Measurements from ENCODE around the gene MARK1. TPM values are rescaled to one million over a fixed set of nuclear protein-coding genes. Genes with fewer than 3 reads are reported as not detected.

MARK1 gene
- total RNA-seq, 1 experiment from 2014 or later = 17.8 TPM

DNA sequence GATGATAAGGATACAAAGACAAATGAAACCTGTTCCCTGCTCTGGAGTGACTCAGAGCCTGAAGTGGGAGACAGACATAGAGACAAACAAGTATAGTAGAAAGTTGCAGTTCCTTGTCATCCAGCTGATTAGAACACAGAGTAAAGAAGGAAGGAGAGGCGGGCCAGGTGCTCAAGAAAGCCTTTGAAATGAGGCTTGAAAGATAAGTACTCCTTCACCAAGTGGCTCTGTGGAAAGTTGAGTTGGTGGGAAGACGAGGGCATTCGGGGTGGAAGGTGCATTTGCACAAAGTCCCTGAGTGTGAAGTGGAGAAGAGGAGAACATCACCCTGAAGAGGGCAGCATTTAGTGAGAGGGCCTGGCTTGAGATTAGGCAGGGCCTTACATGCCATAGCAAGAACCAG lies 17.0 kb downstream of the MARK1 start:
- peak; percentile 61 for TF ChIP-seq CTCF (conservative IDR thresholded peaks at IDR 0.05)
- no peak overlapping the region for H2AFZ ChIP-seq (ENCODE audit: low read length)
- H2BK20ac ChIP-seq (ENCODE audit: low read depth, low read length, poor library complexity, severe bottlenecking) = no peak overlapping the region
- H2AK5ac ChIP-seq (ENCODE audit: insufficient read length, low read length) = no peak overlapping the region
- H3K79me2 ChIP-seq (ENCODE audit: insufficient read depth, low read length) = peaks cover 10% of the 10 kb centered on the region; the same call in 1 of the 2 replicates
- no peak overlapping the region for H4K91ac ChIP-seq (ENCODE audit: insufficient read length, low read depth, low read length)
- no peak overlapping the region for H3K4ac ChIP-seq (ENCODE audit: low read depth, low read length)
- peak overlapping the region in 2 of 3 experiments; percentile 76 to 84; a peak in 4 of 7 replicates for H3K27ac Mint-ChIP-seq
- peaks cover 33 to 34% of the 10 kb centered on the region in 2 experiments for H3K4me1 Mint-ChIP-seq
- no peaks in the 10 kb centered on the region for H4K20me1 ChIP-seq (ENCODE audit: control insufficient read depth, insufficient read depth, insufficient read length)
- H3K9ac ChIP-seq (ENCODE audit: extremely low read depth, insufficient read length, low read length) = no peak overlapping the region
- no peak overlapping the region for H3K23ac ChIP-seq (ENCODE audit: insufficient read length, low read depth, low read length)
- H3T11ph ChIP-seq (ENCODE audit: low read length) = no peak overlapping the region
- H2BK120ac ChIP-seq (ENCODE audit: low read depth, low read length, poor library complexity, severe bottlenecking) = no peak overlapping the region
- no peak overlapping the region for H3K27ac ChIP-seq (ENCODE audit: insufficient read length, low read depth, low read length)
- no peak overlapping the region for H3K4me2 ChIP-seq (ENCODE audit: insufficient read depth, insufficient read length, low read length)
- no peak overlapping the region for H2BK12ac ChIP-seq (ENCODE audit: insufficient read length, low read depth, low read length)
- no peak overlapping the region for H4K8ac ChIP-seq (replicated peaks; ENCODE audit: insufficient read length, low read depth, low read length)
- no peak overlapping the region for H3K18ac ChIP-seq (ENCODE audit: insufficient read length, low read depth, low read length)
- no peak overlapping the region for H4K5ac ChIP-seq (ENCODE audit: insufficient read length, low read depth, low read length)
- no peaks in the 10 kb centered on the region for H3K9me3 ChIP-seq (ENCODE audit: control insufficient read depth, low read depth, low read length)
- H3K14ac ChIP-seq (ENCODE audit: insufficient read depth, low read length) = no peak overlapping the region
- no peak overlapping the region for H3K56ac ChIP-seq (ENCODE audit: insufficient read length, low read depth, low read length)
- peak; percentile 67 for DNase-seq
- H2BK15ac ChIP-seq (ENCODE audit: low read depth, low read length) = no peak overlapping the region
- H3K79me1 ChIP-seq (ENCODE audit: insufficient read depth, low read depth, low read length, poor library complexity, severe bottlenecking) = no peaks in the 10 kb centered on the region
- no CpG with 5 or more reads among the region's 3 CpGs for WGBS (ENCODE audit: extremely low coverage, insufficient read length, low lambda C conversion rate)
- H3K27me3 ChIP-seq (ENCODE audit: insufficient read depth, low read length) = no peaks in the 10 kb centered on the region
- no peak overlapping the region for H3K4me3 Mint-ChIP-seq
- peaks cover 0 to 6% (median 4%) of the 10 kb centered on the region in 3 experiments; a peak in 2 of 7 replicates for H3K36me3 Mint-ChIP-seq (ENCODE audit: insufficient read depth in 1 of 3, low read depth in 3 of 3)
- H3K27me3 Mint-ChIP-seq (ENCODE audit: low read depth) = no peaks in the 10 kb centered on the region
- no peaks in the 10 kb centered on the region for H3K23me2 ChIP-seq (ENCODE audit: insufficient read length, low read depth, low read length, poor library complexity, severe bottlenecking)
- H3K4me1 ChIP-seq (ENCODE audit: insufficient read depth, low read length) = no peaks in the 10 kb centered on the region
- no peaks in the 10 kb centered on the region for H3K9me3 Mint-ChIP-seq
- no peak overlapping the region for H2BK5ac ChIP-seq (ENCODE audit: insufficient read length, low read length)
